HepG2 (cell line): ENCODE measurements around the gene BIRC6. TPM values are rescaled to one million over a fixed set of nuclear protein-coding genes. Genes with fewer than 3 reads are reported as not detected.

Source experiments
- ARID2 ChIP-seq: sonication (generic); formaldehyde crosslinking; IDR thresholded peaks from 2 replicates; pipeline ENCODE4 v1.8.1; 2022; ENCODE audit warnings: mild to moderate bottlenecking, missing genetic modification reagents, borderline replicate concordance
- EP300 ChIP-seq, 3 experiments: sonication (generic) in 1 of 3; formaldehyde crosslinking in 1 of 3; IDR thresholded peaks; 2 replicates each; pipeline versions ENCODE4 v1.5.1 to v1.6.1; 2011 to 2020; ENCODE audit warnings: low read depth in 2 of 3, low read length in 2 of 3, borderline replicate concordance in 1 of 3, improper control_type of control experiment in 1 of 3, mild to moderate bottlenecking in 1 of 3, missing genetic modification reagents in 1 of 3, moderate library complexity in 1 of 3
- FOSL2 ChIP-seq: sonication (generic); formaldehyde crosslinking; IDR thresholded peaks from 2 replicates; pipeline ENCODE4 v1.4.0; 2020; ENCODE audit warnings: missing genetic modification reagents
- FOXK2 ChIP-seq: fragments of 450-650 bp; IDR thresholded peaks from 2 replicates; pipeline ENCODE4 v1.6.1; 2016
- FOXO1 ChIP-seq: sonication (generic); formaldehyde crosslinking; IDR thresholded peaks from 2 replicates; pipeline ENCODE4 v1.4.0; 2020; ENCODE audit warnings: missing genetic modification reagents
- GABPB1 ChIP-seq: IDR thresholded peaks from 2 replicates; pipeline ENCODE4 v1.6.1; 2016; ENCODE audit warnings: mild to moderate bottlenecking, missing genetic modification reagents, moderate library complexity, missing compliant biosample characterization
- GMEB1 ChIP-seq: sonication (generic); formaldehyde crosslinking; IDR thresholded peaks from 2 replicates; pipeline ENCODE4 v1.5.1; 2020; ENCODE audit warnings: missing genetic modification reagents, mild to moderate bottlenecking, borderline replicate concordance
- HNF4A ChIP-seq: sonication (generic); formaldehyde crosslinking; IDR thresholded peaks from 2 replicates; pipeline ENCODE4 v1.4.0; 2020; ENCODE audit warnings: missing genetic modification reagents
- HOXA5 ChIP-seq: sonication (generic); formaldehyde crosslinking; IDR thresholded peaks from 2 replicates; pipeline ENCODE4 v1.4.0; 2020; ENCODE audit warnings: missing genetic modification reagents
- MEIS2 ChIP-seq: sonication (generic); formaldehyde crosslinking; IDR thresholded peaks from 2 replicates; pipeline ENCODE4 v1.9.0; 2021; ENCODE audit warnings: mild to moderate bottlenecking, missing genetic modification reagents
- NR2F1 ChIP-seq, 2 experiments: fragments of 450-650 bp in 1 of 2; formaldehyde crosslinking in 1 of 2; IDR thresholded peaks; 2 replicates each; pipeline versions ENCODE4 v1.5.0 to v1.6.1; 2016 to 2020; ENCODE audit warnings: mild to moderate bottlenecking in 1 of 2, missing compliant biosample characterization in 1 of 2, missing genetic modification reagents in 1 of 2, moderate library complexity in 1 of 2
- SATB2 ChIP-seq: sonication (generic); formaldehyde crosslinking; IDR thresholded peaks from 2 replicates; pipeline ENCODE4 v1.5.0; 2020; ENCODE audit warnings: missing genetic modification reagents
- YEATS2 ChIP-seq: sonication (generic); formaldehyde crosslinking; IDR thresholded peaks from 2 replicates; pipeline ENCODE4 v1.4.0; 2020; ENCODE audit warnings: missing genetic modification reagents, borderline replicate concordance
- ZFAT ChIP-seq: sonication (generic); formaldehyde crosslinking; conservative IDR thresholded peaks from 2 replicates; pipeline ENCODE4 v1.8.1; 2023; ENCODE audit warnings: missing genetic modification reagents, inconsistent platforms
- ZFP1 ChIP-seq: IDR thresholded peaks from 2 replicates; pipeline ENCODE4 v1.6.1; 2016
- ZNF605 ChIP-seq: sonication (generic); formaldehyde crosslinking; IDR thresholded peaks from 2 replicates; pipeline ENCODE4 v1.8.0; 2022; ENCODE audit warnings: mild to moderate bottlenecking, missing genetic modification reagents
- polyA plus RNA-seq, 8 experiments: library from polyadenylated mRNA; depleted of rRNA in 3 of 8; stranded (reverse) in 7 of 8; unstranded in 1 of 8; fragments of >200 nt; fragmentation: Illumina TruSeq in 4 of 8; extraction: Trizol in 4 of 8; gene quantifications; 2 replicates each; pipeline versions ENCODE4 v1.2.1 to v1.2.3, GENCODE V29; 2011 to 2016; ENCODE audit warnings: low read depth in 4 of 8, missing spikeins in 1 of 8, mixed read lengths in 1 of 8; ENCODE audit not compliant: insufficient read depth in 1 of 8
- total RNA-seq, 5 experiments: library from RNA; depleted of rRNA; stranded (reverse); fragments of >200 nt; fragmentation: Illumina TruSeq; extraction: Trizol; gene quantifications; 2 replicates each; pipeline ENCODE4 v1.2.3, GENCODE V29; 2016; ENCODE audit warnings: low read depth in 1 of 5
- TF ChIP-seq, protein P1 (sequence below): sonication (generic); formaldehyde crosslinking; IDR thresholded peaks from 2 replicates; pipeline ENCODE4 v1.4.0; 2020; ENCODE audit warnings: mild to moderate bottlenecking, low read depth, missing genetic modification reagents
- TF ChIP-seq, protein P2 (sequence below): sonication (generic); formaldehyde crosslinking; IDR thresholded peaks from 2 replicates; pipeline ENCODE4 v1.4.0; 2020; ENCODE audit warnings: mild to moderate bottlenecking, missing genetic modification reagents, borderline replicate concordance

Gene BIRC6
- total and polyA plus RNA-seq, 2 of the 13 experiments (the other 11 are each of a cell fraction or from before 2014, with no cell fraction given), result 65.6 to 120 TPM

GRCh38 chr2:32329180-32329980 is 27.4 kb upstream of the BIRC6 start (continued):
- peak; percentile 54; the same call in 1 of the 2 replicates for TF ChIP-seq GMEB1 (CRISPR knock-in tag)
- peak; percentile 71 for TF ChIP-seq FOSL2 (CRISPR knock-in tag)
- TF ChIP-seq ZFAT (CRISPR knock-in tag), result 0 out of 2 replicates have a peak, but pooled peaks have one; percentile 63
- TF ChIP-seq, protein P1, sequence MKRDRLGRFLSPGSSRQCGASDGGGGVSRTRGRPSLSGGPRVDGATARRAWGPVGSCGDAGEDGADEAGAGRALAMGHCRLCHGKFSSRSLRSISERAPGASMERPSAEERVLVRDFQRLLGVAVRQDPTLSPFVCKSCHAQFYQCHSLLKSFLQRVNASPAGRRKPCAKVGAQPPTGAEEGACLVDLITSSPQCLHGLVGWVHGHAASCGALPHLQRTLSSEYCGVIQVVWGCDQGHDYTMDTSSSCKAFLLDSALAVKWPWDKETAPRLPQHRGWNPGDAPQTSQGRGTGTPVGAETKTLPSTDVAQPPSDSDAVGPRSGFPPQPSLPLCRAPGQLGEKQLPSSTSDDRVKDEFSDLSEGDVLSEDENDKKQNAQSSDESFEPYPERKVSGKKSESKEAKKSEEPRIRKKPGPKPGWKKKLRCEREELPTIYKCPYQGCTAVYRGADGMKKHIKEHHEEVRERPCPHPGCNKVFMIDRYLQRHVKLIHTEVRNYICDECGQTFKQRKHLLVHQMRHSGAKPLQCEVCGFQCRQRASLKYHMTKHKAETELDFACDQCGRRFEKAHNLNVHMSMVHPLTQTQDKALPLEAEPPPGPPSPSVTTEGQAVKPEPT, result 0 out of 2 replicates have a peak, but pooled peaks have one; percentile 7
- TF ChIP-seq ZFP1, result peak; percentile 30; the same call in 1 of the 2 replicates
- 0 out of 2 replicates have a peak, but pooled peaks have one; percentile 25 for TF ChIP-seq ARID2 (CRISPR knock-in tag)
- TF ChIP-seq EP300 (IDR thresholded peaks at IDR 0.05; ENCODE audit: low read depth in 2 of 2, low read length in 2 of 2), result peak; percentile 83 to 97
- TF ChIP-seq EP300 (CRISPR knock-in tag; IDR thresholded peaks at IDR 0.05; ENCODE audit: borderline replicate concordance), result peak; percentile 83; the same call in 1 of the 2 replicates
- TF ChIP-seq HNF4A (CRISPR knock-in tag), result peak; percentile 97
- peak; percentile 71; the same call in 1 of the 2 replicates for TF ChIP-seq FOXK2
- TF ChIP-seq HOXA5 (CRISPR knock-in tag), result peak; percentile 46; the same call in 1 of the 2 replicates
- peak; percentile 90; the same call in 1 of the 2 replicates for TF ChIP-seq FOXO1 (CRISPR knock-in tag)
- 0 out of 2 replicates have a peak, but pooled peaks have one; percentile 45 for TF ChIP-seq SATB2
- peak; percentile 32; the same call in 1 of the 2 replicates for TF ChIP-seq GABPB1 (CRISPR knock-in tag)
- TF ChIP-seq YEATS2 (CRISPR knock-in tag), result 0 out of 2 replicates have a peak, but pooled peaks have one; percentile 17
- TF ChIP-seq, protein P2, sequence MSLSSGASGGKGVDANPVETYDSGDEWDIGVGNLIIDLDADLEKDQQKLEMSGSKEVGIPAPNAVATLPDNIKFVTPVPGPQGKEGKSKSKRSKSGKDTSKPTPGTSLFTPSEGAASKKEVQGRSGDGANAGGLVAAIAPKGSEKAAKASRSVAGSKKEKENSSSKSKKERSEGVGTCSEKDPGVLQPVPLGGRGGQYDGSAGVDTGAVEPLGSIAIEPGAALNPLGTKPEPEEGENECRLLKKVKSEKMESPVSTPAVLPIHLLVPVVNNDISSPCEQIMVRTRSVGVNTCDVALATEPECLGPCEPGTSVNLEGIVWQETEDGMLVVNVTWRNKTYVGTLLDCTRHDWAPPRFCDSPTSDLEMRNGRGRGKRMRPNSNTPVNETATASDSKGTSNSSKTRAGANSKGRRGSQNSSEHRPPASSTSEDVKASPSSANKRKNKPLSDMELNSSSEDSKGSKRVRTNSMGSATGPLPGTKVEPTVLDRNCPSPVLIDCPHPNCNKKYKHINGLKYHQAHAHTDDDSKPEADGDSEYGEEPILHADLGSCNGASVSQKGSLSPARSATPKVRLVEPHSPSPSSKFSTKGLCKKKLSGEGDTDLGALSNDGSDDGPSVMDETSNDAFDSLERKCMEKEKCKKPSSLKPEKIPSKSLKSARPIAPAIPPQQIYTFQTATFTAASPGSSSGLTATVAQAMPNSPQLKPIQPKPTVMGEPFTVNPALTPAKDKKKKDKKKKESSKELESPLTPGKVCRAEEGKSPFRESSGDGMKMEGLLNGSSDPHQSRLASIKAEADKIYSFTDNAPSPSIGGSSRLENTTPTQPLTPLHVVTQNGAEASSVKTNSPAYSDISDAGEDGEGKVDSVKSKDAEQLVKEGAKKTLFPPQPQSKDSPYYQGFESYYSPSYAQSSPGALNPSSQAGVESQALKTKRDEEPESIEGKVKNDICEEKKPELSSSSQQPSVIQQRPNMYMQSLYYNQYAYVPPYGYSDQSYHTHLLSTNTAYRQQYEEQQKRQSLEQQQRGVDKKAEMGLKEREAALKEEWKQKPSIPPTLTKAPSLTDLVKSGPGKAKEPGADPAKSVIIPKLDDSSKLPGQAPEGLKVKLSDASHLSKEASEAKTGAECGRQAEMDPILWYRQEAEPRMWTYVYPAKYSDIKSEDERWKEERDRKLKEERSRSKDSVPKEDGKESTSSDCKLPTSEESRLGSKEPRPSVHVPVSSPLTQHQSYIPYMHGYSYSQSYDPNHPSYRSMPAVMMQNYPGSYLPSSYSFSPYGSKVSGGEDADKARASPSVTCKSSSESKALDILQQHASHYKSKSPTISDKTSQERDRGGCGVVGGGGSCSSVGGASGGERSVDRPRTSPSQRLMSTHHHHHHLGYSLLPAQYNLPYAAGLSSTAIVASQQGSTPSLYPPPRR, result peak; percentile 88
- peak in 1 of 2 experiments; percentile 45; a peak in 1 of 4 replicates for TF ChIP-seq NR2F1 (CRISPR knock-in tag; IDR thresholded peaks at IDR 0.05)
- peak; percentile 79; the same call in 1 of the 2 replicates for TF ChIP-seq MEIS2
- peak; percentile 49; the same call in 1 of the 2 replicates for TF ChIP-seq ZNF605 (CRISPR knock-in tag)
